CD4-positive, alpha-beta T cell treated with Interleukin-15 for 1 hour (primary cell): ENCODE results near the gene CYSLTR2.

Source experiments
- DNase-seq: peaks from one replicate; pipeline ENCODE4 v3.0.0-alpha.2; 2020

Gene CYSLTR2

GRCh38 chr13:48653472-48653939 lies at the start of gene CYSLTR2:
CYSLTR2 (plus strand) TSS chr13:48653929; CDS start chr13:48706818, 52,889 bp downstream.
- peak; percentile 67 for DNase-seq

GRCh38 chr13:48615049-48615448 lies 38.7 kb upstream of the CYSLTR2 start:
- no peak for DNase-seq

- no peak for DNase-seq
Observed at GRCh38 chr13:48618937-48619336, 34.8 kb upstream of the CYSLTR2 start.

- DNase-seq = no peak
Observed at GRCh38 chr13:48621056-48621455, 32.7 kb upstream of the CYSLTR2 start.

- DNase-seq = no peak
Observed at GRCh38 chr13:48624016-48624415, 29.7 kb upstream of the CYSLTR2 start.

GRCh38 chr13:48624858-48625257 lies 28.9 kb upstream of the CYSLTR2 start:
- no peak for DNase-seq

- no peak for DNase-seq
Observed at GRCh38 chr13:48625413-48626076, 28.2 kb upstream of the CYSLTR2 start.

GRCh38 chr13:48626077-48626449 lies 27.7 kb upstream of the CYSLTR2 start:
- no peak for DNase-seq

GRCh38 chr13:48626726-48627451 lies 26.8 kb upstream of the CYSLTR2 start:
- no peak for DNase-seq

GRCh38 chr13:48629277-48629676 lies 24.5 kb upstream of the CYSLTR2 start:
- DNase-seq = no peak

GRCh38 chr13:48630291-48630690 lies 23.4 kb upstream of the CYSLTR2 start:
- DNase-seq = no peak

GRCh38 chr13:48630773-48631172 lies 23.0 kb upstream of the CYSLTR2 start:
- no peak for DNase-seq

GRCh38 chr13:48631441-48631840 lies 22.3 kb upstream of the CYSLTR2 start:
- no peak for DNase-seq

- no peak for DNase-seq
Observed at GRCh38 chr13:48633700-48634099, 20.0 kb upstream of the CYSLTR2 start.

GRCh38 chr13:48634636-48635035 lies 19.1 kb upstream of the CYSLTR2 start:
- no peak for DNase-seq

- no peak for DNase-seq
Observed at GRCh38 chr13:48635478-48635877, 18.3 kb upstream of the CYSLTR2 start.

GRCh38 chr13:48636550-48636949 lies 17.2 kb upstream of the CYSLTR2 start:
- DNase-seq = no peak

GRCh38 chr13:48637601-48638000 lies 16.1 kb upstream of the CYSLTR2 start:
- no peak for DNase-seq

- no peak for DNase-seq
Observed at GRCh38 chr13:48640767-48641166, 13.0 kb upstream of the CYSLTR2 start.

GRCh38 chr13:48641404-48641803 lies 12.3 kb upstream of the CYSLTR2 start:
- no peak for DNase-seq

GRCh38 chr13:48642061-48642460 lies 11.7 kb upstream of the CYSLTR2 start:
- no peak for DNase-seq

- no peak for DNase-seq
Observed at GRCh38 chr13:48643159-48643558, 10.6 kb upstream of the CYSLTR2 start.

- DNase-seq = no peak
Observed at GRCh38 chr13:48644141-48644540, 9.6 kb upstream of the CYSLTR2 start.

GRCh38 chr13:48644951-48645350 lies 8.8 kb upstream of the CYSLTR2 start:
- no peak for DNase-seq

- DNase-seq = no peak
Observed at GRCh38 chr13:48645845-48646244, 7.9 kb upstream of the CYSLTR2 start.
